ENCODE results near the gene BEGAIN. TPM values are rescaled to one million over a fixed set of nuclear protein-coding genes. Genes with fewer than 3 reads are reported as not detected.

Gene BEGAIN
- total RNA-seq, 4 donors from 2014 or later, result 0.51 to 1.8 TPM; not detected in 2

DNA sequence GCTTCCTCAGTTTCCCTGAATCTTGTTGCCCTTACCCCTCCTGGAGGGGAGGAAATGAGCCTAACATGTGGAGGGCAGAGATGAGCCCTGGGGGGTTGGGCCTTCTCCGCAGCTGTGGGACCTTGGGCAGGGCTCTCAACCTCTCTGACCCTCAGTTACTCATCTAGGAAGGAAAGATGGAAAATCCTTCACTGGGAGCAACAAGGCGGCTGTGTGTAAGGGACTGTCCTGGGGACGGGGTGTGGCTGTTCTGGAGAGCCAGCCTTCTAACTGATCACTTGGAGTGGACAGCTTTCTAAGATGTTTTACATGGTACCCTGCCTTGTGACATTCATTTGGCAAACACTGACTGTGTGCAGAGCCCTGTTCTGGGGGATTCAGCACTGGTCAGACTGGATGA, 14.7 kb downstream of the BEGAIN start:
- TF ChIP-seq, protein P1, sequence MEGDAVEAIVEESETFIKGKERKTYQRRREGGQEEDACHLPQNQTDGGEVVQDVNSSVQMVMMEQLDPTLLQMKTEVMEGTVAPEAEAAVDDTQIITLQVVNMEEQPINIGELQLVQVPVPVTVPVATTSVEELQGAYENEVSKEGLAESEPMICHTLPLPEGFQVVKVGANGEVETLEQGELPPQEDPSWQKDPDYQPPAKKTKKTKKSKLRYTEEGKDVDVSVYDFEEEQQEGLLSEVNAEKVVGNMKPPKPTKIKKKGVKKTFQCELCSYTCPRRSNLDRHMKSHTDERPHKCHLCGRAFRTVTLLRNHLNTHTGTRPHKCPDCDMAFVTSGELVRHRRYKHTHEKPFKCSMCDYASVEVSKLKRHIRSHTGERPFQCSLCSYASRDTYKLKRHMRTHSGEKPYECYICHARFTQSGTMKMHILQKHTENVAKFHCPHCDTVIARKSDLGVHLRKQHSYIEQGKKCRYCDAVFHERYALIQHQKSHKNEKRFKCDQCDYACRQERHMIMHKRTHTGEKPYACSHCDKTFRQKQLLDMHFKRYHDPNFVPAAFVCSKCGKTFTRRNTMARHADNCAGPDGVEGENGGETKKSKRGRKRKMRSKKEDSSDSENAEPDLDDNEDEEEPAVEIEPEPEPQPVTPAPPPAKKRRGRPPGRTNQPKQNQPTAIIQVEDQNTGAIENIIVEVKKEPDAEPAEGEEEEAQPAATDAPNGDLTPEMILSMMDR (IDR thresholded peaks at IDR 0.05; ENCODE audit: low read depth), result no peak

DNA sequence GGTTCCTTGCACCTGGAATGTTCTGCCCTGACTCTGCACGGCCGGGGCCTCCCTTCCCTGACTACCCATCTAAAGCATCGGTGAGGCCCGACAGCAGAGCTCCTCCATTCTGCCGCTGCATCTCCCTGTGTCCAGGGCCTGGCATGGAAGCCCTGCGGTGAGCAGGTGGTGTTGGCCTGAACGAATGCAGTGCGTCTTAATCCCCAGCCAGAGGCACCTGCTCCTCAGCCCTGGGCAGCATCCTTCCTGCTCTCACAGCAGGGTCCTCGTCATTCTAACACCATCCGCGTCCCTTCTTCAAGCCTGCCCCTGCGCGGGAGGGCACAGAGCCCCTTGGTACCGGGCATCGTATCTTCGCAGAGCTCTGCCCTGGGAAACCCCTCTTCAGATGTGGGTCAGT, 15.4 kb downstream of the BEGAIN start:
- TF ChIP-seq, protein P1 (IDR thresholded peaks at IDR 0.05; ENCODE audit: low read depth), result no peak

DNA sequence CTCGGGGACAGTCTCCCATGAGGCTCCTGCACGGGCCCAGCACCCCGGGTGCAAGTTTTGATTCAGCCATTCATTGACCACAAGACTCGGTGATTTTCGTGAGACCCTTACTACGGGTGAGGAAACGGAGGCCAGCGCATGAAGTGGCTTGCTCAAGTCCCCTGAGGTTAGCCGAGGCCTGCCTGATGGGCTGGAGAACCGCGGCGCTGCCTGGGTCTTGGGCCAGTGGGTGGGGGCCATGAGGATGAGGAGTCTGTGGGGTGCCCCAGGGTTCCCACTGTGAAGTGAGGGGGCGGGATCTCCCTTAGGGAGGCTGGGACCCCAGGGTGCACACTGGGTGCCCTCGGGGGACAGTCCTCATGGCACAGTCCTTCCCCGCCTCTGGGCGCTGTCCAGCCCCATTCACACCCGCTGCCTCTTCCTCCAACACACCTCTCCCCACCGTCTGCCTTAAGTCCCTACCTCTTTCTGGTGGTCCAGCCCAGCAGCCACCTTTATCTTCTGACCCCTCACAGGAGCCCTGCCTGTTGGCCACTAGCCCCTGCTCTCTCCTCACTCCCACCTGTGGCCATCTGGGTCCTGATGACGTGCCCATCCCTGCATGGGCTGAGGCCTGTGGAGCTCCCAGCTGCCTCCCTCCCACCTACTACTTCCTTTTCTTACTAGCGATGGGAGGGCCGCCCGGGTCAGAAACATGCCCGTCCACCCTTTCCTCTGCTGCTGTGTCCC, 16.3 kb downstream of the BEGAIN start:
- TF ChIP-seq, protein P1 (IDR thresholded peaks at IDR 0.05; ENCODE audit: low read depth), result no peak

DNA sequence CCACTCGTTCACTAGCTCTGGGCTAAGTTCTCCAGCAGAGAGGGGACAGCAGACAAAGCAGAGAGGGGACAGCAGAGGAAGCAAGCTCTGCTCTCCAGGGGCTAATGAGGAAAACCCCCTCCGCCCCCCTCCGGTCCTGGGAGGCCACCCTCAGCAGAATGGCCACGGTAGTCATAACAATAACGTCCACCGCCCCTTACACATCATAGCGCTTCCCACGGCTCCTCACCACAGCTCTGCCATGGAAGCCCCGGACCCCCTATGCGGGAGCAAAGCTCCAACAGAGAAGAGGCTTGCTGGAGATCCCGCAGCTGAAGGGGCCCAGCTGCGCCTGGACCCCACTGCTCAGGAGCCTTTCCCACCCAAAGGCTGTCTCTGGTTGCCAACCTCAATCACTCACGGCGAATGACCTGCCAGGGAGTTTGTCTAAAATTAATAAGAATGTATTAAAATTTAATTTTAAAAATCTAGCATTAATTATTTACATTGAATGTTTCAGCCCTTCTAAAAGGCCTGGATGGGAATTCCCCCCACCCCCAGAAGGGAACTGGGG, 17.4 kb downstream of the BEGAIN start:
- TF ChIP-seq, protein P1 (IDR thresholded peaks at IDR 0.05; ENCODE audit: low read depth), result no peak

DNA sequence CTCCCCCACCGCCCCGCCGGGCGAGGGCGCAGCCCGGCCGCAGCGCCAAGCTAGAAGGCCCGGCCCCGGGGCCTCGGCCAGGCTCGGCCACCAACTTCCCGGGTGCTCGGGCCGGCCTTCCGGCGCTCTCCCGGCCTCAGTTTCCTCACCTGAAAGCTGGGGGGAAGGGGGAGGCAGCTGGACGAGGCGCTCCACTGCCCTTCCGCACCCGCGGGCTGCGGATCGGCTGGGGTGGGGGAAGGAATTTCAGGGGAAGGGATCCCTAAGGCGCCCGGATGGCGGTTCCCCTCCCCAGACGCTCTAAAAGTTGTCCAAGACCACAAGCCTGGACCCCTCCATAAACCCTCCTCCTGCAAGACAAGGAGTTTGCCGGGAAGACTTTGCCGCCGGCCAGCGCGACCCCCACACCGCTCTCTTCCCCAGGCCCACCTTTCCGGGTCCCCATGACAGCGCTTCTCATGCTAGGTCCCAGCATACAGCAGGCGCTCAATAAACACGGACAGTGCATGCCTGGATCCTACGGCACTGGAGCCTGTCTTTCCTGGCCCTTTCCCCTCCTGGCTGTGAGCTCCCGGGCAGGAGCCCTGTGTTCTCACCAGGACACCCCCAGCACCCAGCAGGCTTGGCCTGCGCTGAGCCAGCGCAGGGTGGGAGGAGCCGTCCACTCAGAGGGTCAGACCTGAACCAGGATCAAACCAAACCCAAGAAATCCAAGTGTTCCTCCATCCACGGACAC, 18.1 kb downstream of the BEGAIN start:
- TF ChIP-seq, protein P1 (IDR thresholded peaks at IDR 0.05; ENCODE audit: low read depth), result no peak

DNA sequence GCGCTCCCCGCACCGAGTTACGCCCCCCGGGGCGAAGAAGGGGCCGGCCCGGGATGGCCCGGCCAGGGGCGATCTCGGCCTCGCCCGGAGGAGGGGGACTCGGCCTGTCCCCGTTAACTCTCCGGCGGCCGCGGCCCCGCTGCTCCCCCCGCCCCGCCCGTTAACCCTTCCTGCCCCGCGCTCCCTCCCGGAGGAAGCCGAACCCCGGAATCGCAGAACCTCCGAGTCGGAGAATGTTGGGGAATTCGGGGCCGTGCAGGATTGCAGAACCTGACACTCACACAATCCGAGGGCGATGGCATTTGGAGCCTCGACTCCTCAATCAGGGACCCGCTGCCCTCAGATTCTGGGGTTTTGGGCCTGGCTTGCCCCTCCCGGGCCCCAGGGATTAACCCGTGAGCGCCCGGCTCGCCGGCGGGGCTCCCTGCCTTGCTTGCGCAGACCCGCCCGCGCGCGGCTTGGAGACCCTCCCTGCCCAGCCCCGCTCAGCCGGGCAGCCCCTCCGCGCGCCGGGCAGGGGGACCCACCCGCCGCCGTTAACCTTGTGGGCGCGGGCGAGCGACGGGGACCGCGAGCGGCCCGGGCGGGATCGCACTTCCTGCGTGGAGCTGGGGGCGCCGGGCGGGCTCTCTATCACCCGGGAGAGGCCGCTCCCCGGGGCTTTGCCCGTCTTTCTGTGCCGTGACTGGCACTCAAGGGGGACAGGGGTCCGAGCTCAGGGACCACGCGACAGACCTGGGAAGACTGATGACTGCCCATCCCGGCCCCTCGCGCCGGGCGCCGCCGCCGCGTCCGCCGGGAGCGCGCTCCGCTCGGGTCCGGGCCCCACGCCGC, 18.8 kb downstream of the BEGAIN start:
- TF ChIP-seq, protein P1 (IDR thresholded peaks at IDR 0.05; ENCODE audit: low read depth), result no peak

DNA sequence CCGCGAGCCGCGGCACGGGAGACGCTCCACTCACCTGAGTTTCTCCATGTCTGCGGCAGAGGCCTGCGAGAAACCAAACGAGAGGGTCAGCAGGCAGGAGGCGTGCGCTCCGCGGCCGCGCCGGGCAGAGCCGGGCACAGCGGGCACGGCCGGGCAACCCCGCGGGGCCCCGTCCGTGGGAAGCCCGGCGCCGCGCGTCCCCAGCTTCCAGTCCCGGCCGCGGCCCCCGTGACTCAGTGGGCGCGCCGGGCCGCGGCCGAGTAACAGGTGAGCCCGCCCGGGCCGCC, 19.4 kb downstream of the BEGAIN start:
- TF ChIP-seq, protein P1 (IDR thresholded peaks at IDR 0.05; ENCODE audit: low read depth), result no peak

Data from subcutaneous adipose tissue (tissue), 4 donors.